ENCODE measurements around the gene ZBTB20. TPM values are rescaled to one million over a fixed set of nuclear protein-coding genes. Genes with fewer than 3 reads are reported as not detected.
A peak's percentile ranks its signal among the peaks of the same experiment; 100 is the strongest.

The ZBTB20 gene
- polyA plus RNA-seq, 1 of the 3 experiments (the other 2 are of a cell fraction) = 0.43 TPM

GRCh38 chr3:114790752-114791151 lies 356.3 kb downstream of the ZBTB20 start:
- no peak for DNase-seq
- H4K20me1 ChIP-seq (ENCODE audit: insufficient read depth) = no peaks in the 10 kb centered on the region
- H3K9me3 ChIP-seq = no peaks in the 10 kb centered on the region
- H3K9me2 ChIP-seq = no peaks in the 10 kb centered on the region
- no peaks in the 10 kb centered on the region for H3K27me3 ChIP-seq (ENCODE audit: insufficient read depth)
- CTCF ChIA-PET = no interaction called here
- H3K4me3 ChIP-seq (ENCODE audit: low read depth in 2 of 2, low read length in 1 of 2) = no peak overlapping the region
- no peak overlapping the region for H2AFZ ChIP-seq (ENCODE audit: low read depth)
- H3K4me2 ChIP-seq = no peak overlapping the region
- H3K4me1 ChIP-seq (ENCODE audit: control insufficient read depth in 1 of 2, insufficient read depth in 2 of 2, low read depth in 1 of 2, low read length in 1 of 2) = no peaks in the 10 kb centered on the region; a peak in 1 of 4 replicates
- POLR2A ChIA-PET = no interaction called here
- no peaks in the 10 kb centered on the region for H3K79me2 ChIP-seq (ENCODE audit: insufficient read depth)
- no peak overlapping the region for H3K27ac ChIP-seq (ENCODE audit: low read depth in 2 of 2, low read length in 1 of 2)
- no peak overlapping the region for H3K9ac ChIP-seq
- H3K36me3 ChIP-seq (replicated peaks in 1 of 2; ENCODE audit: control insufficient read depth in 1 of 2, insufficient read depth in 2 of 2, low read length in 1 of 2) = no peaks in the 10 kb centered on the region
- no peaks in the 10 kb centered on the region for H3F3A ChIP-seq (replicated peaks; ENCODE audit: insufficient read depth)
- TF ChIP-seq EP300 (IDR thresholded peaks at IDR 0.05; ENCODE audit: borderline replicate concordance in 1 of 2, low read depth in 1 of 2, low read length in 1 of 2) = no peak
- TF ChIP-seq NFIC (IDR thresholded peaks at IDR 0.05; ENCODE audit: borderline replicate concordance) = no peak
- no peak for TF ChIP-seq RAD21 (IDR thresholded peaks at IDR 0.05; ENCODE audit: low read length)

GRCh38 chr3:114789803-114790202 lies 357.3 kb downstream of the ZBTB20 start:
- CTCF ChIA-PET = interaction anchor here (0.8 to 0.9 kb wide), 2 partner anchors 11 to 25 kb away, joined by 3 read pairs; no protein-coding TSS in a partner anchor
- no peaks in the 10 kb centered on the region for H3K27me3 ChIP-seq (ENCODE audit: insufficient read depth)
- no peak overlapping the region for H3K4me2 ChIP-seq
- no peak for DNase-seq
- H3K9me3 ChIP-seq = no peaks in the 10 kb centered on the region
- H3K9me2 ChIP-seq = no peaks in the 10 kb centered on the region
- no peak for TF ChIP-seq TCF12 (IDR thresholded peaks at IDR 0.05)
- POLR2A ChIA-PET = no interaction called here
- no peaks in the 10 kb centered on the region for H3K36me3 ChIP-seq (replicated peaks in 1 of 2; ENCODE audit: control insufficient read depth in 1 of 2, insufficient read depth in 2 of 2, low read length in 1 of 2)
- H2AFZ ChIP-seq (ENCODE audit: low read depth) = no peak overlapping the region
- no peaks in the 10 kb centered on the region for H3K79me2 ChIP-seq (ENCODE audit: insufficient read depth)
- H3K27ac ChIP-seq (ENCODE audit: low read depth in 2 of 2, low read length in 1 of 2) = no peak overlapping the region
- no peaks in the 10 kb centered on the region for H3F3A ChIP-seq (replicated peaks; ENCODE audit: insufficient read depth)
- WGBS (ENCODE audit: low lambda C conversion rate) = 72% methylated on average over 1 of the region's 1 CpG
- no peaks in the 10 kb centered on the region for H4K20me1 ChIP-seq (ENCODE audit: insufficient read depth)
- no peak overlapping the region for H3K9ac ChIP-seq
- H3K4me1 ChIP-seq (ENCODE audit: control insufficient read depth in 1 of 2, insufficient read depth in 2 of 2, low read depth in 1 of 2, low read length in 1 of 2) = no peaks in the 10 kb centered on the region; a peak in 1 of 4 replicates
- no peak overlapping the region for H3K4me3 ChIP-seq (ENCODE audit: low read depth in 2 of 2, low read length in 1 of 2)

GRCh38 chr3:114775395-114775794 lies 371.7 kb downstream of the ZBTB20 start:
- Histone ChIP-seq H3F3A (replicated peaks; ENCODE audit: insufficient read depth) (no peaks in the 10 kb centered on the region), H3K9ac (no peak overlapping the region), H3K4me1 (ENCODE audit: control insufficient read depth in 1 of 2, insufficient read depth in 2 of 2, low read depth in 1 of 2, low read length in 1 of 2) (no peaks in the 10 kb centered on the region), H3K27ac (ENCODE audit: low read depth in 2 of 2, low read length in 1 of 2) (no peak overlapping the region), H4K20me1 (ENCODE audit: insufficient read depth) (no peaks in the 10 kb centered on the region), H3K4me3 (ENCODE audit: low read depth in 2 of 2, low read length in 1 of 2) (no peak overlapping the region), H3K27me3 (ENCODE audit: insufficient read depth) (no peaks in the 10 kb centered on the region), H3K36me3 (replicated peaks in 1 of 2; ENCODE audit: control insufficient read depth in 1 of 2, insufficient read depth in 2 of 2, low read length in 1 of 2) (no peaks in the 10 kb centered on the region), H3K9me2 (no peaks in the 10 kb centered on the region), H2AFZ (ENCODE audit: low read depth) (no peak overlapping the region), H3K9me3 (no peaks in the 10 kb centered on the region), H3K79me2 (ENCODE audit: insufficient read depth) (no peaks in the 10 kb centered on the region), H3K4me2 (no peak overlapping the region)
- TF ChIP-seq JUND (IDR thresholded peaks at IDR 0.05) (no peak), FOSL2 (IDR thresholded peaks at IDR 0.05; ENCODE audit: borderline replicate concordance, low read depth) (peak; percentile 13; the same call in 1 of the 2 replicates)
- DNase-seq = no peak
- 46% methylated on average over 2 of the region's 2 CpGs for WGBS (ENCODE audit: low lambda C conversion rate)
- POLR2A ChIA-PET = no interaction called here
- CTCF ChIA-PET = no interaction called here

GRCh38 chr3:114770874-114771273 lies 376.2 kb downstream of the ZBTB20 start:
- 84% methylated on average over 2 of the region's 2 CpGs for WGBS (ENCODE audit: low lambda C conversion rate)
- Histone ChIP-seq H3K36me3 (replicated peaks in 1 of 2; ENCODE audit: control insufficient read depth in 1 of 2, insufficient read depth in 2 of 2, low read length in 1 of 2) (no peaks in the 10 kb centered on the region), H3K4me3 (ENCODE audit: low read depth in 2 of 2, low read length in 1 of 2) (no peak overlapping the region), H4K20me1 (ENCODE audit: insufficient read depth) (no peaks in the 10 kb centered on the region), H3K27me3 (ENCODE audit: insufficient read depth) (no peaks in the 10 kb centered on the region), H3K4me2 (no peak overlapping the region), H3F3A (replicated peaks; ENCODE audit: insufficient read depth) (no peaks in the 10 kb centered on the region), H3K79me2 (ENCODE audit: insufficient read depth) (no peaks in the 10 kb centered on the region), H3K27ac (ENCODE audit: low read depth in 2 of 2, low read length in 1 of 2) (no peak overlapping the region), H3K9ac (no peak overlapping the region), H3K9me2 (no peaks in the 10 kb centered on the region), H2AFZ (ENCODE audit: low read depth) (no peak overlapping the region), H3K9me3 (no peaks in the 10 kb centered on the region), H3K4me1 (ENCODE audit: control insufficient read depth in 1 of 2, insufficient read depth in 2 of 2, low read depth in 1 of 2, low read length in 1 of 2) (no peaks in the 10 kb centered on the region)
- TF ChIP-seq TAF1 (IDR thresholded peaks at IDR 0.05; ENCODE audit: borderline replicate concordance, low read depth, low read length) = no peak
- TF ChIP-seq SIN3A (IDR thresholded peaks at IDR 0.05; ENCODE audit: borderline replicate concordance, low read depth, low read length) = no peak
- no peak for TF ChIP-seq MXI1 (IDR thresholded peaks at IDR 0.05; ENCODE audit: low read depth, low read length)
- no peak for TF ChIP-seq REST (IDR thresholded peaks at IDR 0.05; ENCODE audit: low read depth, low read length)
- TF ChIP-seq JUND (IDR thresholded peaks at IDR 0.05) = no peak
- no peak for TF ChIP-seq RAD21 (IDR thresholded peaks at IDR 0.05; ENCODE audit: low read length)
- no peak for TF ChIP-seq MAX (IDR thresholded peaks at IDR 0.05; ENCODE audit: low read depth)
- no peak for TF ChIP-seq ZBTB33 (IDR thresholded peaks at IDR 0.05; ENCODE audit: borderline replicate concordance, low read depth)
- DNase-seq = no peak
- ChIA-PET POLR2A (no interaction called here), CTCF (no interaction called here)

Data from SK-N-SH (cell line).